Keratinocyte (primary cell): ENCODE data around the gene PKHD1.

Experiments
- CTCF ChIP-seq, 3 experiments: IDR thresholded peaks in 1 of 3; conservative IDR thresholded peaks in 1 of 3; optimal IDR thresholded peaks in 1 of 3; 2 replicates in 2 of 3; 3 replicates in 1 of 3; pipeline versions ENCODE3 to v1.5.1; 2011; ENCODE audit warnings: low read length in 3 of 3, mild to moderate bottlenecking in 3 of 3, moderate library complexity in 2 of 3, control low read depth in 1 of 3, inconsistent platforms in 1 of 3; ENCODE audit not compliant: insufficient read depth in 2 of 3; ENCODE audit errors: extremely low read depth in 1 of 3
- EZH2 ChIP-seq: IDR thresholded peaks from one replicate; pipeline ENCODE4 v1.6.1; 2012; ENCODE audit warnings: inconsistent platforms, mild to moderate bottlenecking, low read length, moderate library complexity

DNA sequence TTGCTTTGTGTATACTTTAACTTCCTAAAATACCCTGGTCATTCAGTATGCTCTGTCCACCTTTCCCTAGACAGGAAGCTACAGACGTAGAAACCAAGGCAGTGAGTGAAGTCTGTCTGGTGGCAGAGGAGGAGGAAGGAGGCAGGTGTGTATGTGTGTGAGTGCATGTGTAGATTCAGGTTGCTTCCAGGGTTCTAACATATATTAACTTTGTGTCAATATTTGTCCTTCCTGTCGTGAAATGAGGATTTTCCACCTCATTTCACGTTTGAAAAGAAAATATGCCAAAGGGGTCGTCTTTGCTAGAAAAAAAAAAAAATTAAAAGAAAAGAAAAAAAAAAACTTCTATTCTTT, 411.5 kb downstream of the PKHD1 start:
- no peak for TF ChIP-seq CTCF (optimal IDR thresholded peaks at IDR 0.05 in 1 of 3, IDR thresholded peaks at IDR 0.05 in 1 of 3, conservative IDR thresholded peaks at IDR 0.05 in 1 of 3; ENCODE audit: extremely low read depth in 1 of 3, insufficient read depth in 2 of 3, low read length in 3 of 3)
- no peak for TF ChIP-seq EZH2
